Esophagus squamous epithelium (tissue), 4 donors: Measurements from ENCODE around the gene CNDP2.

Experiments used
- CTCF ChIP-seq, 6 experiments: fragments of 450-650 bp in 4 of 6; fragments of 200-600 bp in 2 of 6; sonication (generic) in 2 of 6; IDR thresholded peaks; one replicate each; pipeline ENCODE4 v1.5.1; 2016 to 2019; ENCODE audit warnings: antibody characterized with exemption in 6 of 6, mild to moderate bottlenecking in 4 of 6, moderate library complexity in 4 of 6
- POLR2A ChIP-seq, 4 donors: fragments of 450-650 bp; IDR thresholded peaks; one replicate each; pipeline ENCODE4 v1.6.1; 2017; ENCODE audit warnings: antibody characterized with exemption in 4 of 4, mild to moderate bottlenecking in 4 of 4, moderate library complexity in 3 of 4

- TF ChIP-seq POLR2A (IDR thresholded peaks at IDR 0.05), result no peak
- no peak for TF ChIP-seq CTCF (IDR thresholded peaks at IDR 0.05)
These were observed 13.5 kb upstream of the CNDP2 start for GRCh38 chr18:74482697-74483096.
